PC-9 (cell line): ENCODE data around the gene FKTN. TPM values are rescaled to one million over a fixed set of nuclear protein-coding genes. Genes with fewer than 3 reads are reported as not detected.

Source experiments
- BruUV-seq: library from RNA; stranded (reverse); fragments of 400-500 nt; replicated peaks from 2 replicates; lab custom pipeline; 2021; lab: Mats Ljungman, UMichigan
- CTCF ChIA-PET: fragments of 300-600 bp; sonication (Branson Sonifier 250); formaldehyde crosslinking; loops from one replicate; lab custom pipeline; 2022; ENCODE audit warnings: antibody characterized with exemption; lab: Charles Lee
- POLR2A ChIA-PET: fragments of 300-600 bp; sonication (Branson Sonifier 250); formaldehyde crosslinking; loops from one replicate; lab custom pipeline; 2022; ENCODE audit warnings: antibody characterized with exemption; ENCODE audit not compliant: unreplicated experiment; lab: Charles Lee
- DNase-seq, 2 experiments: peaks; one replicate each; pipeline versions ENCODE4 v3.0.0 to v3.0.0-alpha.2; 2015 to 2022; ENCODE audit warnings: mixed read lengths in 1 of 2
- H2AFZ ChIP-seq: fragments of 200-600 bp; sonication (generic); 2 replicates; pipeline ENCODE4 v1.8.1; 2017; ENCODE audit warnings: antibody characterized with exemption
- H3F3A ChIP-seq: fragments of 200-600 bp; sonication (generic); 2 replicates; pipeline ENCODE4 v1.8.1; 2017; ENCODE audit warnings: antibody characterized with exemption, mild to moderate bottlenecking, low read depth; ENCODE audit not compliant: insufficient read depth
- H3K27ac ChIP-seq: fragments of 200-600 bp; sonication (generic); 2 replicates; pipeline ENCODE4 v1.6.1; 2016; ENCODE audit warnings: mixed run types
- H3K27me3 ChIP-seq: fragments of 200-600 bp; sonication (generic); 2 replicates; pipeline ENCODE4 v1.6.1; 2016; ENCODE audit warnings: low read depth, mixed run types; ENCODE audit not compliant: insufficient read depth
- H3K36me3 ChIP-seq: fragments of 200-600 bp; sonication (generic); 2 replicates; pipeline ENCODE4 v1.6.1; 2016; ENCODE audit warnings: low read depth, mixed run types
- H3K4me1 ChIP-seq: fragments of 200-600 bp; sonication (generic); replicated peaks from 2 replicates; pipeline ENCODE4 v1.6.1; 2016; ENCODE audit warnings: mixed run types; ENCODE audit not compliant: insufficient read depth
- H3K4me2 ChIP-seq: fragments of 200-600 bp; sonication (generic); 2 replicates; pipeline ENCODE4 v1.6.1; 2017; ENCODE audit warnings: mixed run types
- H3K4me3 ChIP-seq: fragments of 200-600 bp; sonication (generic); 2 replicates; pipeline ENCODE4 v1.6.1; 2016; ENCODE audit warnings: mixed run types
- H3K79me2 ChIP-seq: fragments of 200-600 bp; sonication (generic); 2 replicates; pipeline ENCODE4 v1.6.1; 2017; ENCODE audit warnings: low read depth, mixed run types
- H3K9me2 ChIP-seq: fragments of 200-600 bp; sonication (generic); 2 replicates; pipeline ENCODE4 v1.8.1; 2017; ENCODE audit warnings: mild to moderate bottlenecking; ENCODE audit not compliant: insufficient read depth
- H3K9me3 ChIP-seq: fragments of 200-600 bp; sonication (generic); 2 replicates; pipeline ENCODE4 v1.8.1; 2016; ENCODE audit warnings: low read depth; ENCODE audit not compliant: insufficient read depth
- H4K20me1 ChIP-seq: fragments of 200-600 bp; sonication (generic); 2 replicates; pipeline ENCODE4 v1.8.1; 2017; ENCODE audit not compliant: insufficient read depth
- CTCF ChIP-seq: fragments of 200-600 bp; sonication (generic); conservative IDR thresholded peaks from 2 replicates; pipeline ENCODE4 v1.6.1; 2017; ENCODE audit warnings: mixed run types, antibody characterized with exemption, mild to moderate bottlenecking, moderate library complexity
- EZH2 ChIP-seq: fragments of 200-600 bp; sonication (generic); IDR thresholded peaks from 2 replicates; pipeline ENCODE4 v1.8.0; 2017; ENCODE audit warnings: antibody characterized with exemption, low read depth
- intact Hi-C: fragments of 100-400 bp; cut with micrococcal nuclease; formaldehyde crosslinking; loops from one replicate; pipeline ENCODE4 v1.10.0; 2022; ENCODE audit not compliant: unreplicated experiment
- total RNA-seq: library from RNA; stranded (reverse); gene quantifications from 2 replicates; pipeline ENCODE4 v1.2.3, GENCODE V29; 2021

FKTN gene
- total RNA-seq, 1 experiment from 2014 or later = 32.3 TPM

DNA sequence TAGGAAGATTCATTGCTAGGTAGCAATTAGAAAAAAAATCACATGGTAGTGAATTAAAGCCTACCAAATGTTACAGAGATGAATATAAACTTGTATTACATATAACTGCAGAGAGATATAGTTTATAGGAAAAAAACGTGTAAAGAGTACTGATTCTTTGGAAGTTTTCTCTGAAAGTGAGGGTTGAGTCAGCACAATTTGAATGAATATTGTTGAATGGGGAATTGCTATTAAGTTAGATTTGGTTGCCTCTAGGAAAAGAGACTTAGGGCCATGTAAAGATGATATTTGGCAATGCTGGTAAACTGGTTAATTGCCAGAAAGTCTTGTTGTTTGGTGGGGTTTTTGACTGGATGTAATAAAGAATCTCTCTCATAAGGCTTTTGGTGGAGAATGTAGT, 67.2 kb downstream of the FKTN start:
- no peaks in the 10 kb centered on the region for H3F3A ChIP-seq
- intact Hi-C loops = no loop called here
- no peak overlapping the region for H3K27ac ChIP-seq
- H3K79me2 ChIP-seq = no peaks in the 10 kb centered on the region
- no peaks in the 10 kb centered on the region for H3K9me3 ChIP-seq
- DNase-seq = no peak
- H3K9me2 ChIP-seq = no peaks in the 10 kb centered on the region
- H3K4me2 ChIP-seq = no peak overlapping the region
- H3K27me3 ChIP-seq = no peaks in the 10 kb centered on the region
- no peaks in the 10 kb centered on the region for H4K20me1 ChIP-seq
- no peak overlapping the region for H2AFZ ChIP-seq
- ChIA-PET CTCF (no interaction called here), POLR2A (no interaction called here)
- H3K36me3 ChIP-seq = no peaks in the 10 kb centered on the region
- no peaks in the 10 kb centered on the region for H3K4me1 ChIP-seq
- BruUV-seq = no TSS peak
- H3K4me3 ChIP-seq = no peak overlapping the region
- TF ChIP-seq CTCF (no peak), EZH2 (no peak)

GRCh38 chr9:105632807-105633206, 74.9 kb downstream of the FKTN start:
- Histone ChIP-seq H3K79me2 (no peaks in the 10 kb centered on the region), H2AFZ (no peak overlapping the region), H4K20me1 (no peaks in the 10 kb centered on the region), H3K4me3 (no peak overlapping the region), H3K27ac (no peak overlapping the region), H3K9me3 (no peaks in the 10 kb centered on the region), H3K27me3 (no peaks in the 10 kb centered on the region), H3K9me2 (no peaks in the 10 kb centered on the region), H3K4me1 (no peaks in the 10 kb centered on the region), H3K4me2 (no peak overlapping the region), H3F3A (no peaks in the 10 kb centered on the region; the same call in 1 of the 2 replicates), H3K36me3 (no peaks in the 10 kb centered on the region)
- no peak for DNase-seq
- no peak for TF ChIP-seq EZH2
- no peak for TF ChIP-seq CTCF
- BruUV-seq = no TSS peak
- ChIA-PET CTCF (no interaction called here), POLR2A (no interaction called here)
- intact Hi-C loops = no loop called here

DNA sequence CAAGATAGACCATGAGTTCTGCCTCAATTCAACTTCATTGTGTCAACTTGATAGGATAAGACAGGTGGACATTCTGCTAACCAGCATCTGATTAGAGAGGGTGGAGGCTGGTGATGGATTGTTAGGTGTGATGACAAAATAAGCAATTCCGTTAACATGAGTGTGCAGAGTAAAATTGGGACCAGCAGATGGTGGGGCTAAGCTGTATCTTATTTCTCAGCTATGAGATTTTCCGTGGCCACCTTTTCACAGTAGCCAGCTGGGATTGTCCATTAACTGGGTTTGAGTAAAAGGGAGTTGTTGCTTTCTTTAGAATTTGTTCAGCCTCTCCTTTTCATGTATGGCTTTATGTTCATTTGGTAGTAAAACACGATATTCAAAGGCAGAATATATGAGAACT, 75.5 kb downstream of the FKTN start:
- ChIA-PET POLR2A (no interaction called here), CTCF (no interaction called here)
- H2AFZ ChIP-seq = no peak overlapping the region
- no peaks in the 10 kb centered on the region for H3K4me1 ChIP-seq
- no peak overlapping the region for H3K4me3 ChIP-seq
- DNase-seq = no peak
- H3K27ac ChIP-seq = no peak overlapping the region
- H3K79me2 ChIP-seq = no peaks in the 10 kb centered on the region
- intact Hi-C loops = no loop called here
- no peaks in the 10 kb centered on the region for H3K9me2 ChIP-seq
- H3K36me3 ChIP-seq = no peaks in the 10 kb centered on the region
- TF ChIP-seq CTCF = no peak
- no peak for TF ChIP-seq EZH2
- H3F3A ChIP-seq = no peaks in the 10 kb centered on the region; the same call in 1 of the 2 replicates
- no peaks in the 10 kb centered on the region for H3K27me3 ChIP-seq
- H3K9me3 ChIP-seq = no peaks in the 10 kb centered on the region
- BruUV-seq = no TSS peak
- H3K4me2 ChIP-seq = no peak overlapping the region
- H4K20me1 ChIP-seq = no peaks in the 10 kb centered on the region
